ENCODE results near the gene APRT.

APRT gene

GRCh38 chr16:88770461-88771293 lies 41.1 kb downstream of the APRT start:
- no peak for DNase-seq

- no peak for DNase-seq
These were observed 41.9 kb downstream of the APRT start for GRCh38 chr16:88769617-88770460.

GRCh38 chr16:88768071-88768783 lies 43.5 kb downstream of the APRT start:
- DNase-seq: no peak

- DNase-seq: no peak
These were observed 44.1 kb downstream of the APRT start for GRCh38 chr16:88767546-88768070.

- DNase-seq: no peak
These were observed 44.8 kb downstream of the APRT start for GRCh38 chr16:88766975-88767374.

- DNase-seq: no peak
These were observed 46.8 kb downstream of the APRT start for GRCh38 chr16:88764913-88765349.

- no peak for DNase-seq
These were observed 47.6 kb downstream of the APRT start for GRCh38 chr16:88764080-88764479.

- DNase-seq: no peak
These were observed 48.1 kb downstream of the APRT start for GRCh38 chr16:88763502-88764053.

- no peak for DNase-seq
These were observed 48.8 kb downstream of the APRT start for GRCh38 chr16:88762941-88763340.

- DNase-seq: no peak
These were observed 49.4 kb downstream of the APRT start for GRCh38 chr16:88762258-88762870.

GRCh38 chr16:88761830-88762229 lies 49.9 kb downstream of the APRT start:
- DNase-seq: no peak

GRCh38 chr16:88761143-88761534 lies 50.6 kb downstream of the APRT start:
- DNase-seq: no peak

- no peak for DNase-seq
These were observed 51.1 kb downstream of the APRT start for GRCh38 chr16:88760424-88761142.

GRCh38 chr16:88759976-88760350 lies 51.8 kb downstream of the APRT start:
- DNase-seq: no peak
